NB4 (cell line): ENCODE results near the gene MALRD1.

Experiments
- MYC ChIP-seq: IDR thresholded peaks from 2 replicates; pipeline ENCODE4 v1.6.1; 2011; ENCODE audit warnings: low read depth, low read length
- POLR2A ChIP-seq: IDR thresholded peaks from 2 replicates; pipeline ENCODE4 v1.6.1; 2011; ENCODE audit warnings: mild to moderate bottlenecking; ENCODE audit not compliant: insufficient read length; ENCODE audit errors: extremely low read depth
- TF ChIP-seq, protein P1 (sequence below): IDR thresholded peaks from one replicate; pipeline ENCODE4 v1.5.1; 2012; ENCODE audit warnings: low read depth, low read length

DNA sequence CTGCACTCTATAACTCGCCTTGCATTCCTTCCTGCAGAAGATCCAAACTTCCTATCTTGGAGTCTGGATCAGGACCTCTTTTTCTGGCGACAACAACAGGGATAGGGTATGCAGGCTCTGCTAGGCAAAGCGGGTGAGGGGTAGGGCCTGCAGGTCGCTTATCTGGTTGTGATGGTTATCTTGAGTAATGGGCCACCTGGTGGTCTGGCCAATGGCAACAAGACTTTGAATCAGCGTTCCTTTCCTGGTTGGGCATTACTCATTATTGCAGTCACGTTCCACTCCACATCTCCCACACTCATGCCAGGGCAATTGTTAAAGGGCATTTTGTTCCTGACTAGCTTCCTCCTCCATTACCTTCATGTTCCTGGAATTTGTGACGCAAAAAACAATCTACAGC lies 719.3 kb downstream of the MALRD1 start:
- TF ChIP-seq, protein P1, sequence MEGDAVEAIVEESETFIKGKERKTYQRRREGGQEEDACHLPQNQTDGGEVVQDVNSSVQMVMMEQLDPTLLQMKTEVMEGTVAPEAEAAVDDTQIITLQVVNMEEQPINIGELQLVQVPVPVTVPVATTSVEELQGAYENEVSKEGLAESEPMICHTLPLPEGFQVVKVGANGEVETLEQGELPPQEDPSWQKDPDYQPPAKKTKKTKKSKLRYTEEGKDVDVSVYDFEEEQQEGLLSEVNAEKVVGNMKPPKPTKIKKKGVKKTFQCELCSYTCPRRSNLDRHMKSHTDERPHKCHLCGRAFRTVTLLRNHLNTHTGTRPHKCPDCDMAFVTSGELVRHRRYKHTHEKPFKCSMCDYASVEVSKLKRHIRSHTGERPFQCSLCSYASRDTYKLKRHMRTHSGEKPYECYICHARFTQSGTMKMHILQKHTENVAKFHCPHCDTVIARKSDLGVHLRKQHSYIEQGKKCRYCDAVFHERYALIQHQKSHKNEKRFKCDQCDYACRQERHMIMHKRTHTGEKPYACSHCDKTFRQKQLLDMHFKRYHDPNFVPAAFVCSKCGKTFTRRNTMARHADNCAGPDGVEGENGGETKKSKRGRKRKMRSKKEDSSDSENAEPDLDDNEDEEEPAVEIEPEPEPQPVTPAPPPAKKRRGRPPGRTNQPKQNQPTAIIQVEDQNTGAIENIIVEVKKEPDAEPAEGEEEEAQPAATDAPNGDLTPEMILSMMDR: no peak
- TF ChIP-seq POLR2A: no peak
- TF ChIP-seq MYC: no peak
